ENCODE measurements around the gene HDDC2.

- TF ChIP-seq CTCF (IDR thresholded peaks at IDR 0.05; ENCODE audit: low read depth, low read length, poor library complexity, severe bottlenecking) (no peak), EZH2phosphoT487 (IDR thresholded peaks at IDR 0.05; ENCODE audit: borderline replicate concordance, low read length) (no peak)
Observed at GRCh38 chr6:125303512-125303854, 1.7 kb upstream of the HDDC2 start.
